ENCODE results near the gene NIPBL. TPM values are rescaled to one million over a fixed set of nuclear protein-coding genes. Genes with fewer than 3 reads are reported as not detected.

The NIPBL gene
- total RNA-seq, 1 experiment from 2014 or later, result 61.3 TPM

GRCh38 chr5:36883894-36884462 is 7.4 kb downstream of the NIPBL start:
- Histone ChIP-seq H3K4ac (ENCODE audit: low read depth, low read length) (no peak overlapping the region), H4K20me1 (ENCODE audit: control insufficient read depth, insufficient read depth, insufficient read length) (no peaks in the 10 kb centered on the region), H4K8ac (replicated peaks; ENCODE audit: insufficient read length, low read depth, low read length) (no peak overlapping the region), H2BK12ac (ENCODE audit: insufficient read length, low read depth, low read length) (no peak overlapping the region), H3K27me3 (ENCODE audit: insufficient read depth, low read length) (no peaks in the 10 kb centered on the region), H3K23me2 (ENCODE audit: insufficient read length, low read depth, low read length, poor library complexity, severe bottlenecking) (no peaks in the 10 kb centered on the region), H3K18ac (ENCODE audit: insufficient read length, low read depth, low read length) (no peak overlapping the region), H3K9me3 (ENCODE audit: control insufficient read depth, low read depth, low read length) (no peaks in the 10 kb centered on the region), H3K23ac (ENCODE audit: insufficient read length, low read depth, low read length) (no peak overlapping the region), H3K4me1 (ENCODE audit: insufficient read depth, low read length) (no peaks in the 10 kb centered on the region; the same call in 1 of the 2 replicates), H3K4me2 (ENCODE audit: insufficient read depth, insufficient read length, low read length) (no peak overlapping the region), H3K27ac (ENCODE audit: insufficient read length, low read depth, low read length) (no peak overlapping the region), H2BK5ac (ENCODE audit: insufficient read length, low read length) (no peak overlapping the region), H3K56ac (ENCODE audit: insufficient read length, low read depth, low read length) (no peak overlapping the region), H3K9ac (ENCODE audit: extremely low read depth, insufficient read length, low read length) (no peak overlapping the region), H3T11ph (ENCODE audit: low read length) (no peak overlapping the region), H3K79me2 (ENCODE audit: insufficient read depth, low read length) (peaks cover 36% of the 10 kb centered on the region; the same call in 1 of the 2 replicates), H2BK20ac (ENCODE audit: low read depth, low read length, poor library complexity, severe bottlenecking) (no peak overlapping the region), H2AK5ac (ENCODE audit: insufficient read length, low read length) (no peak overlapping the region), H4K91ac (ENCODE audit: insufficient read length, low read depth, low read length) (no peak overlapping the region), H3K79me1 (ENCODE audit: insufficient read depth, low read depth, low read length, poor library complexity, severe bottlenecking) (peaks cover 4% of the 10 kb centered on the region), H2AFZ (ENCODE audit: low read length) (no peak overlapping the region), H2BK120ac (ENCODE audit: low read depth, low read length, poor library complexity, severe bottlenecking) (no peak overlapping the region), H3K14ac (ENCODE audit: insufficient read depth, low read length) (no peak overlapping the region), H4K5ac (ENCODE audit: insufficient read length, low read depth, low read length) (no peak overlapping the region), H2BK15ac (ENCODE audit: low read depth, low read length) (no peak overlapping the region)
- Mint-ChIP-seq H3K27me3 (ENCODE audit: low read depth) (no peaks in the 10 kb centered on the region), H3K36me3 (ENCODE audit: insufficient read depth in 1 of 3, low read depth in 3 of 3) (peaks cover 9 to 11% (median 10%) of the 10 kb centered on the region in 3 experiments; a peak in 6 of 7 replicates), H3K4me1 (peaks cover 38% of the 10 kb centered on the region in 2 experiments), H3K9me3 (no peaks in the 10 kb centered on the region), H3K27ac (peak overlapping the region in 1 of 3 experiments; percentile 59; a peak in 2 of 7 replicates), H3K4me3 (no peak overlapping the region)
- TF ChIP-seq CTCF (conservative IDR thresholded peaks at IDR 0.05), result no peak
- WGBS (ENCODE audit: extremely low coverage, insufficient read length, low lambda C conversion rate), result 100% methylated on average over 2 of the region's 3 CpGs
- no peak for DNase-seq

Measured in H9 (cell line).